Measurements from ENCODE around the gene TMEM30A.

- TF ChIP-seq MAX (IDR thresholded peaks at IDR 0.05; ENCODE audit: insufficient read depth, insufficient read length) (no peak), POLR2AphosphoS5 (IDR thresholded peaks at IDR 0.05; ENCODE audit: insufficient read depth, low read depth, low read length) (no peak), CTCF (IDR thresholded peaks at IDR 0.05; ENCODE audit: extremely low read depth in 1 of 2, insufficient read depth in 1 of 2, low read depth in 1 of 2, low read length in 2 of 2) (no peak), POLR2A (IDR thresholded peaks at IDR 0.05; ENCODE audit: low read depth, low read length) (no peak), EZH2 (IDR thresholded peaks at IDR 0.05; ENCODE audit: borderline replicate concordance, low read depth, low read length, severe bottlenecking) (no peak), JUN (IDR thresholded peaks at IDR 0.05; ENCODE audit: borderline replicate concordance, insufficient read depth, insufficient read length, low read depth) (no peak), GATA2 (IDR thresholded peaks at IDR 0.05; ENCODE audit: insufficient read depth, insufficient read length, low read depth, low read length) (no peak)
Measured at GRCh38 chr6:75327807-75328206, 43.2 kb upstream of the TMEM30A start.

Data from endothelial cell of umbilical vein (primary cell).